ENCODE measurements around the gene KIF7. TPM values are rescaled to one million over a fixed set of nuclear protein-coding genes. Genes with fewer than 3 reads are reported as not detected.
A peak's percentile ranks its signal among the peaks of the same experiment; 100 is the strongest.

Gene KIF7
- total and polyA plus RNA-seq, 2 donors (not counting 3 experiments of a cell fraction or from before 2014, with no cell fraction given) = 4.2 to 11.3 TPM

DNA sequence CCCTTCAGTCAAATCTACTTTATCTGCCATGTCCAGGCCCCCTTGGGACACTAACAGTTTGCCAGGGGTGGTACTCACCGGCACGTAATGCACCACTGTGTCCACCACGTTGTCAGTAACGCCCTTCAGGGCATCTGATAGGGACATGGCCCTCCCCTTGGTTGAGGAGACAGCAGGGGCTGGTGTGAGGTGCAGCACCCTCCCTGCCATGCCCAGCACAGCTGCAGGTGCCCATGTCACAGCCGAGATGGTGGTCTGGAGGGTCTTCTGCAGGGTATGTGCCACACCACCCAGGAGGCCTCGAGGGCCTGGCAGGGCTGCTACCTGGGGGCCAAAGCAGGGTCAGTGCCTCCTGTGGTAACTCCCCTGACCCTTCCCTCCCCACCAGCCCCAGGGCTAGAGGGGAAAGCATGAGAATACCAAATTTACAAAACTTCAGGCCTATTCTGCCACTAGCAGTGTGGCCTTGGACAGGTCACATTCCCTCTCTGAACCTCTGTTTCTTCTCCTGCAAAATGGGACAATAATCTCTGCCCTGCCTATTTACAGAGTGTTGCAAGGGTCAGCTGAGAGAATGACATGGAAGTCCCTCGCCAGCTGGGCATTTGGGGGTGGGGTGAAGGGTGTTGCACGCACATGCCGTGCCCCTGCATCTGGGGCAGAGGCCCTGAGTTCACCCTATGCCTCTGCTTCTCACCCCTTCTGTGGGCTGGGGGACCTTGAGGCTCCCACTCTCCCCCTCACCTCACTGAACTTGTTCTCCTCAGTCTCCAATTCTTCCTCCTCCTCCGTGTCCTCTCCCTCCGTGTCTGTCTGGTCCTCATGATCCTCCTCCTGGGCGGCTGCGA is 11.8 kb upstream of the KIF7 start:
- FAIRE-seq = no peak

DNA sequence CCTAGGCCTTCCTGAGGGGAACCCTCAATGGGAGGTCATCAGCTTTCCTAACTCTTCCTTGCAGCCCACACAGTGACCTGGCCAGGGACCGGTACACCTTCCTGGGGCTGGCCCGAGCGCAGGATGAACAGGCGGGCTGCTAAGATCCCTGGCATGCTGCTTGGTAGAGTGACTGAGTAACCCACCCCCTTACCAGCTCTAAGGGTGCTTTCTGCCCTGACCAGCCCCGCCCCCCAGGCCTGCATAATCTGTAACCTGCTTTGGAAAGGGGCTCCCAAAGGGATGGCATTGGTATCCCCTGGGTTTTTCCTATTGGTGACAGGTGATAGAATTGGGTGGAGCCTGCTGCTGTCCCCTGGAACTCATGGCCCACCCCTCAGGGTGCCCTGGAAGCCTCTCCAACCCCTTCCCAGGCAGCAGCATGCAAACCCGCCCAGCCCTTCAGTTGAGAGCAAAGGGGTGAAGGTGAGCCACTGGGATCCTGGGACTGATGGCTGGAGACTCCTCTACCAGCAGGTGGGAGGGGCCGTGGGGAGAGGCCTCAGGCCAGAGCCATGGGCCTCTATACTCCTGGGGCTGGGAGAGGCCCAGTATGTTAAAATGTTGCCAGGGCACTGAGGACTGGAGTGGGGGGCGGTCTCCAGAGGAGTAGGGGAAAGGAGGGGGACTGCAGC is 11.1 kb upstream of the KIF7 start:
- intact Hi-C loops (cut with micrococcal nuclease) = no loop called here
- TF ChIP-seq FOS (IDR thresholded peaks at IDR 0.05; ENCODE audit: borderline replicate concordance, insufficient read depth, low read length) (no peak), GATA2 (IDR thresholded peaks at IDR 0.05; ENCODE audit: insufficient read depth, insufficient read length, low read depth, low read length) (no peak), POLR2AphosphoS5 (IDR thresholded peaks at IDR 0.05; ENCODE audit: insufficient read depth, low read depth, low read length) (no peak), POLR2A (IDR thresholded peaks at IDR 0.05; ENCODE audit: low read depth, low read length) (no peak), MYC (IDR thresholded peaks at IDR 0.05; ENCODE audit: low read depth, low read length) (no peak), JUN (IDR thresholded peaks at IDR 0.05; ENCODE audit: borderline replicate concordance, insufficient read depth, insufficient read length, low read depth) (no peak), EZH2 (IDR thresholded peaks at IDR 0.05; ENCODE audit: borderline replicate concordance, low read depth, low read length, severe bottlenecking) (no peak)
- TF ChIP-seq, protein P1, sequence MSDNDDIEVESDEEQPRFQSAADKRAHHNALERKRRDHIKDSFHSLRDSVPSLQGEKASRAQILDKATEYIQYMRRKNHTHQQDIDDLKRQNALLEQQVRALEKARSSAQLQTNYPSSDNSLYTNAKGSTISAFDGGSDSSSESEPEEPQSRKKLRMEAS (IDR thresholded peaks at IDR 0.05; ENCODE audit: insufficient read depth, insufficient read length) = no peak
- TF ChIP-seq, protein P2, sequence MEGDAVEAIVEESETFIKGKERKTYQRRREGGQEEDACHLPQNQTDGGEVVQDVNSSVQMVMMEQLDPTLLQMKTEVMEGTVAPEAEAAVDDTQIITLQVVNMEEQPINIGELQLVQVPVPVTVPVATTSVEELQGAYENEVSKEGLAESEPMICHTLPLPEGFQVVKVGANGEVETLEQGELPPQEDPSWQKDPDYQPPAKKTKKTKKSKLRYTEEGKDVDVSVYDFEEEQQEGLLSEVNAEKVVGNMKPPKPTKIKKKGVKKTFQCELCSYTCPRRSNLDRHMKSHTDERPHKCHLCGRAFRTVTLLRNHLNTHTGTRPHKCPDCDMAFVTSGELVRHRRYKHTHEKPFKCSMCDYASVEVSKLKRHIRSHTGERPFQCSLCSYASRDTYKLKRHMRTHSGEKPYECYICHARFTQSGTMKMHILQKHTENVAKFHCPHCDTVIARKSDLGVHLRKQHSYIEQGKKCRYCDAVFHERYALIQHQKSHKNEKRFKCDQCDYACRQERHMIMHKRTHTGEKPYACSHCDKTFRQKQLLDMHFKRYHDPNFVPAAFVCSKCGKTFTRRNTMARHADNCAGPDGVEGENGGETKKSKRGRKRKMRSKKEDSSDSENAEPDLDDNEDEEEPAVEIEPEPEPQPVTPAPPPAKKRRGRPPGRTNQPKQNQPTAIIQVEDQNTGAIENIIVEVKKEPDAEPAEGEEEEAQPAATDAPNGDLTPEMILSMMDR (IDR thresholded peaks at IDR 0.05; ENCODE audit: extremely low read depth in 1 of 2, insufficient read depth in 1 of 2, low read depth in 1 of 2, low read length in 2 of 2) = no peak
- H3K79me2 ChIP-seq (ENCODE audit: control insufficient read depth, insufficient read depth, low read length) = no peaks in the 10 kb centered on the region
- no peak overlapping the region for H3K4me2 ChIP-seq (ENCODE audit: insufficient read depth, low read length)
- no TSS peak for BruUV-seq (replicated peaks)
- no peak overlapping the region for H3K4me3 ChIP-seq (replicated peaks in 1 of 3; ENCODE audit: insufficient read depth in 1 of 3, low read depth in 1 of 3, low read length in 3 of 3)
- no peak overlapping the region for H3K27ac ChIP-seq (ENCODE audit: insufficient read depth, low read depth, low read length)
- no peak for FAIRE-seq
- no peaks in the 10 kb centered on the region for H3K9me3 ChIP-seq (replicated peaks; ENCODE audit: control insufficient read depth, insufficient read depth, low read length)
- H3K4me1 ChIP-seq (ENCODE audit: control insufficient read depth, extremely low read depth, insufficient read depth, low read length) = peaks cover 20% of the 10 kb centered on the region
- ChIA-PET POLR2A (no interaction called here), CTCF (interaction anchor here (1.4 to 1.5 kb wide), 2 partner anchors 12 to 246 kb away, joined by 3 read pairs; partner anchors contain the start of genes ARPIN and KIF7)
- dilution Hi-C loops (cut with MboI; ENCODE audit: extremely low pct_ligation_motif_present, low sequenced_read_pairs) = no loop called here
- DNase-seq (ENCODE audit: low read depth, low spot score) = no peak
- no peaks in the 10 kb centered on the region for H3K9me1 ChIP-seq (replicated peaks; ENCODE audit: control insufficient read depth, extremely low read depth, insufficient read depth, low read length)
- no peaks in the 10 kb centered on the region for H3K36me3 ChIP-seq (ENCODE audit: control insufficient read depth in 2 of 2, extremely low read depth in 1 of 2, insufficient read depth in 2 of 2, low read length in 2 of 2)
- peak overlapping the region; percentile 54 for H3K9ac ChIP-seq (replicated peaks; ENCODE audit: extremely low read depth, insufficient read depth, low read length)
- no peaks in the 10 kb centered on the region for H3K27me3 ChIP-seq (ENCODE audit: control insufficient read depth in 2 of 2, insufficient read depth in 2 of 2, low read length in 2 of 2)
- H2AFZ ChIP-seq (ENCODE audit: low read depth, low read length) = peak overlapping the region; percentile 92
- H4K20me1 ChIP-seq (replicated peaks; ENCODE audit: control insufficient read depth, extremely low read depth, insufficient read depth, low read length) = no peaks in the 10 kb centered on the region

More for the DNA sequence above, 11.8 kb upstream of the KIF7 start:
- H3K4me2 ChIP-seq (ENCODE audit: insufficient read depth, low read length) = no peak overlapping the region
- no peaks in the 10 kb centered on the region for H3K9me1 ChIP-seq (replicated peaks; ENCODE audit: control insufficient read depth, extremely low read depth, insufficient read depth, low read length)
- BruUV-seq (replicated peaks) = no TSS peak
- ChIA-PET CTCF (no interaction called here), POLR2A (no interaction called here)
- dilution Hi-C loops (cut with MboI; ENCODE audit: extremely low pct_ligation_motif_present, low sequenced_read_pairs) (no loop called here), intact Hi-C loops (cut with micrococcal nuclease) (no loop called here)
- H3K27me3 ChIP-seq (ENCODE audit: control insufficient read depth in 2 of 2, insufficient read depth in 2 of 2, low read length in 2 of 2) = no peaks in the 10 kb centered on the region
- no peaks in the 10 kb centered on the region for H4K20me1 ChIP-seq (replicated peaks; ENCODE audit: control insufficient read depth, extremely low read depth, insufficient read depth, low read length)
- peaks cover 20% of the 10 kb centered on the region for H3K4me1 ChIP-seq (ENCODE audit: control insufficient read depth, extremely low read depth, insufficient read depth, low read length)
- H3K9ac ChIP-seq (replicated peaks; ENCODE audit: extremely low read depth, insufficient read depth, low read length) = no peak overlapping the region
- no peak for DNase-seq (ENCODE audit: low read depth, low spot score)
- no peak overlapping the region for H3K27ac ChIP-seq (ENCODE audit: insufficient read depth, low read depth, low read length)
- H3K36me3 ChIP-seq (ENCODE audit: control insufficient read depth in 2 of 2, extremely low read depth in 1 of 2, insufficient read depth in 2 of 2, low read length in 2 of 2) = no peaks in the 10 kb centered on the region
- no peak overlapping the region for H2AFZ ChIP-seq (ENCODE audit: low read depth, low read length)
- no peaks in the 10 kb centered on the region for H3K9me3 ChIP-seq (replicated peaks; ENCODE audit: control insufficient read depth, insufficient read depth, low read length)
- no peak overlapping the region for H3K4me3 ChIP-seq (replicated peaks in 1 of 3; ENCODE audit: insufficient read depth in 1 of 3, low read depth in 1 of 3, low read length in 3 of 3)
- TF ChIP-seq JUN (IDR thresholded peaks at IDR 0.05; ENCODE audit: borderline replicate concordance, insufficient read depth, insufficient read length, low read depth) (no peak), EZH2 (IDR thresholded peaks at IDR 0.05; ENCODE audit: borderline replicate concordance, low read depth, low read length, severe bottlenecking) (no peak), GATA2 (IDR thresholded peaks at IDR 0.05; ENCODE audit: insufficient read depth, insufficient read length, low read depth, low read length) (no peak), MYC (IDR thresholded peaks at IDR 0.05; ENCODE audit: low read depth, low read length) (no peak), POLR2AphosphoS5 (IDR thresholded peaks at IDR 0.05; ENCODE audit: insufficient read depth, low read depth, low read length) (no peak)
- no peaks in the 10 kb centered on the region for H3K79me2 ChIP-seq (ENCODE audit: control insufficient read depth, insufficient read depth, low read length)

Measured in endothelial cell of umbilical vein (primary cell).